Measurements from ENCODE around the gene MRPL34. TPM values are rescaled to one million over a fixed set of nuclear protein-coding genes. Genes with fewer than 3 reads are reported as not detected.

The MRPL34 gene
- total RNA-seq, 4 donors from 2014 or later = 91.1 to 97.2 (median 92.8) TPM

- peak overlapping the region in 1 of 4 donors; percentile 26 for H3K4me3 ChIP-seq
- no peaks in the 10 kb centered on the region for H3K27me3 ChIP-seq
- DNase-seq = no peak
- WGBS, 2 donors = 83 to 84% methylated on average over 10 to 13 of the region's 16 CpGs
- peaks cover 0 to 9% (median 0%) of the 10 kb centered on the region in 3 donors for H3K9me3 ChIP-seq
- no peak for TF ChIP-seq CTCF (IDR thresholded peaks at IDR 0.05)
- TF ChIP-seq POLR2A (IDR thresholded peaks at IDR 0.05) = no peak
- intact Hi-C loops (cut with DNase I) = no loop called here
- H3K4me1 ChIP-seq = peaks cover 0 to 19% (median 0%) of the 10 kb centered on the region in 3 donors
- no peaks in the 10 kb centered on the region for H3K36me3 ChIP-seq
- H3K27ac ChIP-seq = no peak overlapping the region
Measured at GRCh38 chr19:17262557-17262956, 43.1 kb upstream of the MRPL34 start.

GRCh38 chr19:17263712-17264640 lies 41.7 kb upstream of the MRPL34 start:
- Histone ChIP-seq H3K9me3 (peaks cover 0 to 9% (median 0%) of the 10 kb centered on the region in 3 donors), H3K4me3 (peak overlapping the region; percentile 9 to 59 (median 34)), H3K4me1 (peaks cover 7 to 32% (median 9%) of the 10 kb centered on the region in 3 donors), H3K27me3 (no peaks in the 10 kb centered on the region), H3K27ac (peak overlapping the region; percentile 24 to 65 (median 58)), H3K36me3 (peaks cover 0 to 5% (median 4%) of the 10 kb centered on the region in 3 donors)
- no peak for TF ChIP-seq POLR2A (IDR thresholded peaks at IDR 0.05)
- no peak for TF ChIP-seq CTCF (IDR thresholded peaks at IDR 0.05)
- DNase-seq = no peak
- WGBS, 2 donors = 77 to 78% methylated on average over 18 to 19 of the region's 23 CpGs
- intact Hi-C loops (cut with DNase I) = no loop called here

DNA sequence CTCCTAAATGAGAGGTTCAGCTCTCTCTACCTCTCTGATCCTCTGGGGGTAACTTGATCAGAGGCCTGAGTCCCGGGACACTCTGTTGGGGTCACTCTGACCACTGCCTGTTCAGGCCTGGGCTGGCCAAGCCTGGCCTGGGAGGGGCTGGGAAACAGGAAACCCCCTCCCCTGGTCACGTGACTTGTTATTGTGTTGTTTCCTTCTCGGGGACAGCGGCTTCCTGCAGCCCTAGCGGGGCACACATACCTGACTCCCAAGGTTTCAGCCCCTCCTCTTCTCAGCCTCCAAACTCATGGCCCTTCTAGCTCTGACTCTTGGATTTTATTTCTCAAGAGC lies 41.1 kb upstream of the MRPL34 start, which contains the start of gene USHBP1:
TSS of gene USHBP1 (minus strand) at position 105 of the 339 bp plus-strand sequence. CDS start 446 bp downstream, outside the sequence.
- WGBS, 2 donors = 6 to 50% methylated on average over 2 to 4 of the region's 5 CpGs
- no peaks in the 10 kb centered on the region for H3K27me3 ChIP-seq
- H3K4me3 ChIP-seq = peak within 1 kb of the TSS; percentile 9 to 59 (median 34)
- TF ChIP-seq POLR2A (IDR thresholded peaks at IDR 0.05) (no peak), CTCF (IDR thresholded peaks at IDR 0.05) (no peak)
- intact Hi-C loops (cut with DNase I) = no loop called here
- no peak for DNase-seq
- peak within 1 kb of the TSS; percentile 24 to 65 (median 58) for H3K27ac ChIP-seq
- H3K36me3 ChIP-seq = peaks cover 0 to 11% (median 6%) of the 10 kb centered on the region in 3 donors
- peaks cover 0 to 2% (median 0%) of the 10 kb centered on the region in 3 donors for H3K9me3 ChIP-seq
- peaks cover 7 to 32% (median 9%) of the 10 kb centered on the region in 3 donors for H3K4me1 ChIP-seq

DNA sequence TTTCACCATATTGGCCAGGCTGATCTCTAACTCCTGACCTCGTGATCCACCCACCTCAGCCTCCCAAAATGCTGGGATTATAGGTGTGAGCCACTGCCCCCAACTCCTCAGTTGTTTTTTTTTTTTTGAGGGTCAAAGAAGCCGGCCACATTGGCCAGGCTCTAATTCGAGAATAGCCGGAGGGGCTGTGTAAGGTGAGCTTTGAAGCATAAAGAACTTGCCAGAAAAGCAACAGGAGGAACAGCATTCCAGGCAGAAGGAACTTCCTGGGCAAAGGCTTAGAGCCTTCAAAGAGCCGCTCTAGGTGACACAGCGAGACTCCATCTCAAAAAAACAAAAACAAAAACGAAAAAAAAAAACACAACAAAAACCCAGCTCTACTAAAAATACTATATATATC lies 39.6 kb upstream of the MRPL34 start:
- intact Hi-C loops (cut with DNase I) = no loop called here
- TF ChIP-seq CTCF (IDR thresholded peaks at IDR 0.05) (no peak), POLR2A (IDR thresholded peaks at IDR 0.05) (no peak)
- peak overlapping the region in 2 of 4 donors; percentile 84 to 86 for H3K27ac ChIP-seq
- H3K27me3 ChIP-seq = no peaks in the 10 kb centered on the region
- no peak for DNase-seq
- H3K4me3 ChIP-seq = no peak overlapping the region
- no peaks in the 10 kb centered on the region for H3K9me3 ChIP-seq
- peaks cover 7 to 26% (median 9%) of the 10 kb centered on the region in 3 donors for H3K4me1 ChIP-seq
- H3K36me3 ChIP-seq = peaks cover 0 to 25% (median 6%) of the 10 kb centered on the region in 3 donors
- 92 to 98% methylated on average over 4 of the region's 7 CpGs for WGBS, 2 donors

- Histone ChIP-seq H3K9me3 (no peaks in the 10 kb centered on the region), H3K4me3 (peak overlapping the region in 2 of 4 donors; percentile 5 to 89), H3K27me3 (no peaks in the 10 kb centered on the region), H3K27ac (peak overlapping the region; percentile 78 to 86 (median 81)), H3K36me3 (peaks cover 0 to 31% (median 12%) of the 10 kb centered on the region in 3 donors), H3K4me1 (peaks cover 7 to 25% (median 9%) of the 10 kb centered on the region in 3 donors)
- intact Hi-C loops (cut with DNase I) = no loop called here
- DNase-seq = no peak
- WGBS, 2 donors = 66 to 77% methylated on average over 12 of the region's 12 CpGs
- TF ChIP-seq CTCF (IDR thresholded peaks at IDR 0.05) = no peak
- no peak for TF ChIP-seq POLR2A (IDR thresholded peaks at IDR 0.05)
Measured at GRCh38 chr19:17266589-17266974, 39.1 kb upstream of the MRPL34 start.

All from esophagus squamous epithelium (tissue), 5 donors.